H1 (cell line): ENCODE results near the gene PPFIA4. TPM values are rescaled to one million over a fixed set of nuclear protein-coding genes. Genes with fewer than 3 reads are reported as not detected.

Experiments used
- ASH2L ChIP-seq: fragments of 200-600, 300-600 bp; sonication (generic); IDR thresholded peaks from one replicate; pipeline ENCODE4 v1.7.1; 2017; ENCODE audit warnings: low read length
- BACH1 ChIP-seq: IDR thresholded peaks from 2 replicates; pipeline ENCODE4 v1.6.1; 2012; ENCODE audit warnings: low read length, improper control_type of control experiment
- BRCA1 ChIP-seq: IDR thresholded peaks from 2 replicates; pipeline ENCODE4 v1.6.1; 2012; ENCODE audit warnings: low read depth, low read length, improper control_type of control experiment
- CBX8 ChIP-seq: fragments of 300-800, 300-1000 bp; sonication (generic); IDR thresholded peaks from 2 replicates; pipeline ENCODE4 v1.7.1; 2016; ENCODE audit warnings: low read depth, low read length, borderline replicate concordance
- CREB1 ChIP-seq: IDR thresholded peaks from 2 replicates; pipeline ENCODE4 v1.6.1; 2012; ENCODE audit warnings: inconsistent platforms
- CTCF ChIP-seq, 3 experiments: IDR thresholded peaks; 1 replicate in 2 of 3; 2 replicates in 1 of 3; pipeline versions ENCODE4 v1.5.1 to v1.6.1; 2011; ENCODE audit warnings: low read length in 3 of 3, mild to moderate bottlenecking in 3 of 3, inconsistent platforms in 2 of 3, low read depth in 1 of 3, moderate library complexity in 1 of 3; ENCODE audit not compliant: insufficient read depth in 1 of 3; ENCODE audit errors: control extremely low read depth in 1 of 3
- E2F6 ChIP-seq: IDR thresholded peaks from 2 replicates; pipeline ENCODE4 v1.6.1; 2012; ENCODE audit warnings: inconsistent platforms
- EGR1 ChIP-seq: IDR thresholded peaks from 2 replicates; pipeline ENCODE4 v1.6.1; 2011; ENCODE audit warnings: low read depth, low read length, borderline replicate concordance
- EZH2 ChIP-seq: fragments of 200-600 bp; sonication (generic); IDR thresholded peaks from 2 replicates; pipeline ENCODE4 v1.7.1; 2012; ENCODE audit warnings: low read depth, mild to moderate bottlenecking, moderate library complexity, low read length, inconsistent platforms; ENCODE audit not compliant: severe bottlenecking
- KDM4A ChIP-seq: IDR thresholded peaks from one replicate; pipeline ENCODE4 v1.7.1; 2012; ENCODE audit warnings: low read depth, mild to moderate bottlenecking, moderate library complexity, low read length, inconsistent platforms; ENCODE audit not compliant: severe bottlenecking
- KDM5A ChIP-seq: fragments of 200-600 bp; IDR thresholded peaks from 2 replicates; pipeline ENCODE4 v1.7.1; 2012; ENCODE audit warnings: mild to moderate bottlenecking, low read length, inconsistent platforms, mixed read lengths
- POLR2A ChIP-seq, 2 experiments: IDR thresholded peaks; 1 replicate in 1 of 2; 2 replicates in 1 of 2; pipeline ENCODE4 v1.6.1; 2011; ENCODE audit warnings: low read depth in 2 of 2, low read length in 2 of 2, mild to moderate bottlenecking in 2 of 2; ENCODE audit errors: control extremely low read depth in 1 of 2
- POU5F1 ChIP-seq: IDR thresholded peaks from 2 replicates; pipeline ENCODE4 v1.6.1; 2011; ENCODE audit warnings: low read depth, mild to moderate bottlenecking, low read length, moderate library complexity
- RAD21 ChIP-seq, 2 experiments: IDR thresholded peaks in 1 of 2; conservative IDR thresholded peaks in 1 of 2; 2 replicates each; pipeline ENCODE4 v1.6.1; 2011; ENCODE audit warnings: low read depth in 2 of 2, low read length in 2 of 2, improper control_type of control experiment in 1 of 2, inconsistent platforms in 1 of 2, mild to moderate bottlenecking in 1 of 2, moderate library complexity in 1 of 2
- RBBP5 ChIP-seq: IDR thresholded peaks from 2 replicates; pipeline ENCODE4 v1.7.1; 2012; ENCODE audit warnings: low read depth, mild to moderate bottlenecking, inconsistent platforms, low read length, moderate library complexity, borderline replicate concordance
- RXRA ChIP-seq: IDR thresholded peaks from 2 replicates; pipeline ENCODE4 v1.6.1; 2011; ENCODE audit warnings: low read depth, mild to moderate bottlenecking, low read length, moderate library complexity; ENCODE audit not compliant: insufficient read depth
- SIN3A ChIP-seq, 2 experiments: IDR thresholded peaks in 1 of 2; conservative IDR thresholded peaks in 1 of 2; 2 replicates each; pipeline ENCODE4 v1.6.1; 2011 to 2012; ENCODE audit warnings: low read length in 2 of 2, improper control_type of control experiment in 1 of 2, low read depth in 1 of 2, mild to moderate bottlenecking in 1 of 2
- SIRT6 ChIP-seq: IDR thresholded peaks from one replicate; pipeline ENCODE4 v1.7.1; 2012; ENCODE audit warnings: low read length, inconsistent platforms
- SUZ12 ChIP-seq: fragments of 200-600 bp; sonication (generic); IDR thresholded peaks from 2 replicates; pipeline ENCODE4 v1.6.1; 2012; ENCODE audit warnings: mild to moderate bottlenecking, inconsistent platforms, low read length, moderate library complexity, mixed read lengths
- TAF7 ChIP-seq: optimal IDR thresholded peaks from 2 replicates; pipeline ENCODE3; 2011; ENCODE audit warnings: low read depth, mild to moderate bottlenecking, inconsistent platforms, low read length, moderate library complexity, borderline replicate concordance
- ZNF274 ChIP-seq: IDR thresholded peaks from 2 replicates; pipeline ENCODE4 v1.7.0; 2012; ENCODE audit warnings: low read length, borderline replicate concordance; ENCODE audit errors: extremely low read depth
- polyA plus RNA-seq, 7 experiments: library from polyadenylated mRNA; depleted of rRNA in 3 of 7; stranded (reverse) in 5 of 7; unstranded in 2 of 7; fragments of >200 nt in 5 of 7; fragments of 200-250 nt in 2 of 7; gene quantifications; 1 replicate in 5 of 7; 2 replicates in 1 of 7; 4 replicates in 1 of 7; pipeline versions ENCODE4 v1.2.1 to v1.2.3, GENCODE V29; 2011 to 2013; ENCODE audit warnings: missing spikeins in 2 of 7, mixed read lengths in 2 of 7
- total RNA-seq: library from RNA; stranded (reverse); fragmentation: NEBNext Ultra II Directional; extraction: Animal tissue kit (Norgen Biotek cat#: 25700); gene quantifications from 2 replicates; pipeline ENCODE4 v1.2.1, GENCODE V29; 2021

The PPFIA4 gene
- total and polyA plus RNA-seq, 2 of the 8 experiments (the other 6 are each of a cell fraction or from before 2014, with no cell fraction given), result 9.0 to 9.9 TPM

- peak; percentile 99 for TF ChIP-seq E2F6
- TF ChIP-seq SUZ12, result no peak
- TF ChIP-seq KDM4A, result no peak
- TF ChIP-seq SIN3A (conservative IDR thresholded peaks at IDR 0.05 in 1 of 2, IDR thresholded peaks at IDR 0.05 in 1 of 2; ENCODE audit: low read depth in 1 of 2, low read length in 2 of 2), result no peak
- TF ChIP-seq ASH2L, result no peak
- TF ChIP-seq ZNF274, result no peak
- TF ChIP-seq BRCA1, result no peak
- no peak for TF ChIP-seq POU5F1
- peak; percentile 38 for TF ChIP-seq TAF7
- peak in 1 of 2 experiments; percentile 11; a peak in 1 of 4 replicates for TF ChIP-seq RAD21 (IDR thresholded peaks at IDR 0.05 in 1 of 2, conservative IDR thresholded peaks at IDR 0.05 in 1 of 2; ENCODE audit: low read depth in 2 of 2, low read length in 2 of 2)
- no peak for TF ChIP-seq BACH1
- peak; percentile 77; the same call in 1 of the 2 replicates for TF ChIP-seq EGR1
- no peak for TF ChIP-seq KDM5A
- TF ChIP-seq CTCF (IDR thresholded peaks at IDR 0.05; ENCODE audit: control extremely low read depth in 1 of 3, insufficient read depth in 1 of 3, low read depth in 1 of 3, low read length in 3 of 3), result no peak
- TF ChIP-seq POLR2A (IDR thresholded peaks at IDR 0.05; ENCODE audit: control extremely low read depth in 1 of 2, low read depth in 2 of 2, low read length in 2 of 2), result peak; percentile 74 to 79
- peak; percentile 21 for TF ChIP-seq EZH2
- TF ChIP-seq RBBP5, result peak; percentile 76
- peak; percentile 24; the same call in 1 of the 2 replicates for TF ChIP-seq CREB1
- no peak for TF ChIP-seq CBX8
- no peak for TF ChIP-seq SIRT6
- TF ChIP-seq RXRA, result no peak
Observed at GRCh38 chr1:203026031-203026665, at the start of gene PPFIA4 (continued).
